Transverse colon (tissue), 4 donors: Measurements from ENCODE around the gene SMAD4.

ENCODE experiments used
- EP300 ChIP-seq: sonication (generic); formaldehyde crosslinking; IDR thresholded peaks from one replicate; pipeline ENCODE4 v1.6.1; 2017; ENCODE audit warnings: antibody characterized with exemption, low read depth
- POLR2A ChIP-seq: fragments of 450-650 bp; IDR thresholded peaks from one replicate; pipeline ENCODE4 v1.6.1; 2016; ENCODE audit warnings: antibody characterized with exemption, mild to moderate bottlenecking, moderate library complexity
- POLR2AphosphoS5 ChIP-seq, 3 donors: sonication (generic); formaldehyde crosslinking; IDR thresholded peaks; one replicate each; pipeline ENCODE4 v1.6.1; 2016; ENCODE audit warnings: antibody characterized with exemption in 3 of 3
- TF ChIP-seq, protein P1 (sequence below), 5 experiments: fragments of 200-600 bp in 3 of 5; fragments of 450-650 bp in 2 of 5; sonication (generic) in 3 of 5; IDR thresholded peaks; 1 replicate in 2 of 5; 2 replicates in 3 of 5; pipeline ENCODE4 v1.5.1; 2016 to 2017; ENCODE audit warnings: antibody characterized with exemption in 5 of 5, inconsistent platforms in 3 of 5, mild to moderate bottlenecking in 2 of 5, moderate library complexity in 1 of 5

GRCh38 chr18:51030537-51031258 lies 685 bp downstream of the SMAD4 start:
- TF ChIP-seq, protein P1, sequence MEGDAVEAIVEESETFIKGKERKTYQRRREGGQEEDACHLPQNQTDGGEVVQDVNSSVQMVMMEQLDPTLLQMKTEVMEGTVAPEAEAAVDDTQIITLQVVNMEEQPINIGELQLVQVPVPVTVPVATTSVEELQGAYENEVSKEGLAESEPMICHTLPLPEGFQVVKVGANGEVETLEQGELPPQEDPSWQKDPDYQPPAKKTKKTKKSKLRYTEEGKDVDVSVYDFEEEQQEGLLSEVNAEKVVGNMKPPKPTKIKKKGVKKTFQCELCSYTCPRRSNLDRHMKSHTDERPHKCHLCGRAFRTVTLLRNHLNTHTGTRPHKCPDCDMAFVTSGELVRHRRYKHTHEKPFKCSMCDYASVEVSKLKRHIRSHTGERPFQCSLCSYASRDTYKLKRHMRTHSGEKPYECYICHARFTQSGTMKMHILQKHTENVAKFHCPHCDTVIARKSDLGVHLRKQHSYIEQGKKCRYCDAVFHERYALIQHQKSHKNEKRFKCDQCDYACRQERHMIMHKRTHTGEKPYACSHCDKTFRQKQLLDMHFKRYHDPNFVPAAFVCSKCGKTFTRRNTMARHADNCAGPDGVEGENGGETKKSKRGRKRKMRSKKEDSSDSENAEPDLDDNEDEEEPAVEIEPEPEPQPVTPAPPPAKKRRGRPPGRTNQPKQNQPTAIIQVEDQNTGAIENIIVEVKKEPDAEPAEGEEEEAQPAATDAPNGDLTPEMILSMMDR (IDR thresholded peaks at IDR 0.05) = no peak
- TF ChIP-seq POLR2A (no peak), EP300 (no peak), POLR2AphosphoS5 (IDR thresholded peaks at IDR 0.05) (no peak)
